GM19099 (cell line): ENCODE results near the gene ACTL10.

Source experiments
- POLR2A ChIP-seq: IDR thresholded peaks from 3 replicates; pipeline ENCODE4 v1.6.1; 2011; ENCODE audit warnings: low read depth; ENCODE audit not compliant: insufficient read length; ENCODE audit errors: extremely low read depth

Gene ACTL10

GRCh38 chr20:33687993-33688937 is 21.5 kb downstream of the ACTL10 start:
- TF ChIP-seq POLR2A = no peak

DNA sequence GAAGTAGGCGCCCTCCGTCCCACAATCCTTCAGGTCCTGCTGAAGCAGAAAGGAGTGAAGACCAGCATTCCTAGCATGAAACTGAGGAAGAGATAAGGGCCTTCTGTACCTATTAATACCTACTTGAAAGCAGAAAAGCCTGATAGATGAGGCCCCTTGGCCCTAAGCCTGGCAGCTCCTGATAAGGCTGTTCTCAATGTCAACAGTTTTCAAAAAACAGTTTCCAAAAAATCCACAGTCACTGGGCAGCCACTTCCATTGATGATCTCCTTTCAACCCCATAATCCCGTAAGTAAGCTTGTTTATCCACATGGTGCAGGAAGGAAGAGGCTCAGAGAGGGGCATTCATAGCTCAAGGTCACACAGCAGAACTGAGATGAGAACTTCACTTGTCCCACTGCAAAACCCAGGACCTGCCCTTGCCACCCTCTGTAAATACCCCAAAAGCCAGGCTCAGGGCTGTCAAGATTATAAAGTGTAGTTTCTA is 22.2 kb downstream of the ACTL10 start:
- TF ChIP-seq POLR2A = no peak

DNA sequence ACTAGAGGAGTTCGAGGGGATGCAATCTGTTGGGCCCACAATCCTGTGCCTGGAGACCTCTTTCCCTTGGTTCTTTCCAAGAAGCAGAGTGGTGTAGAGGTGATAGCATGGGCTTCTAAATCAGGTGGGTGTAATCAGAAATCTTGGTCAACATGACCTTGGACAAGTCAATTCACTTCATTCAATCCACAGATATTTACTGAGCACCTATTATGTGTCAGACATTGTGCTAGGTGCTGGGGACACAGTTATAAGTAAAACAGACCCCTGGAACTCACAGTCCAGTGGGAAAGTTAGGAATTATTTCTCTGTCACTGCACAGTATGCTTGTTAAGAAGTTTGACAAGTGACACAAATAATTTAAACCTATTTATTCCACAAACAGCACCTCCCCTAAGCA is 22.8 kb downstream of the ACTL10 start:
- no peak for TF ChIP-seq POLR2A

GRCh38 chr20:33689973-33690372 is 23.2 kb downstream of the ACTL10 start:
- no peak for TF ChIP-seq POLR2A

DNA sequence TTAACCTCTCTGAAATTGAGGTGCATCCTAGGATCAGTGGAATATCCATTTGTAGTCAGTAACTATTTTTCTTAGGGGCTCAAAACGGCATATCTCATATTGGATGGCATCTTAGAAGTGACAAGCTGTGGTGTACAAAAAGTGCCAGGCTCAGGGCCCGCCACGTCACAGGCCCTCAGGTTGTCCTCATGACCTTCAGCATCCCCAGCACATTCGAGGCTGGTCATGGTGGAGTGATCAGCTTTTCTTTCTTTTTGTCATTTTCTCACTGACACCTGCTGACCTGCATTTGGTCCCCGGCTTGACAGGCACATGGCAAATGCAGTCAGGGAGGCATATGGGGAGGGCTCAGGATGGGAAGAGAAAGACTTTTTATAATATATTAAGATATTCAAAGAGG is 26.5 kb downstream of the ACTL10 start:
- no peak for TF ChIP-seq POLR2A

DNA sequence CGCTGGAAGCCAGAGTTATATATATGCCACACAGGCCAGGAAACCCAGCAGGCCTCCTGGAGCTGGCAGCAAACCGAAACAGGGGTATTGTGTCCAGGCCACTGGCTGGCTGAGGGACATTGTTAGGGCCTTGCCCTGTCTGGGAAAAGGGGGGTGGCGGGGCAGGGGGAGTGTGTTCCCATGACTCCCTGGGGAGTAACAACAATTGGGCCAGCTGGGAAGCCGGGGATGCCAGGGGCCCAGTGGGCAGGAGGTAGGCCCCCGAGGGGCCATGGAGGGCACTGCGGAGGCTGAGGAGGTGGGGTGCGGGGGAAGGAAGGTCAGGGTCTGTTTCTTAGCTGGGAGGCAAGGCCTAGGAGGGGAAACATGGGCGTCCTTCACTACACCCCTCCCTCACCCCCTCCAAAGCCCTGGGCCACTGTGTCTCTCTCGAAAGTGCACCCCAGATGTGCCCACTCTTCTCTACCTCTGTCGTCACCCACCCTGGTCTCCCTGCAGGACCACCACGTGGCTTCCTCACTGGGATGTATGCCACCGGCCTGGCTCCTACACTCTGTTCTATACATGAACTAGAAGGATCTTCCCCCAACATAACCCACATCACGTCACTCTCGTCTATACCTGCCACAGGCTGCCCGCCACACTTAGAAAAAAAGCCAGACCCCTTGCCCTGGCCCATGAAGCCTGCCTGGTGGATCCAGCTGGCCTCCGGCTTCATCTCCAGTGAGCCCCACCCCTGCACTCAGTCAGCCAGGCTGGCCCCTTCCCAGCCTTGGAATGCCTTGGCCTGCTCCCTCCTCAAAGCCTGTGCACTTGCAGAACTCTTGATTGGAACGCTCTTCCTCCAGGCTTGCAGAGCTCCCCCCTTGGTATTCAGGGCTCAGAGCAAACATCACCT is 27.2 kb downstream of the ACTL10 start:
- no peak for TF ChIP-seq POLR2A

DNA sequence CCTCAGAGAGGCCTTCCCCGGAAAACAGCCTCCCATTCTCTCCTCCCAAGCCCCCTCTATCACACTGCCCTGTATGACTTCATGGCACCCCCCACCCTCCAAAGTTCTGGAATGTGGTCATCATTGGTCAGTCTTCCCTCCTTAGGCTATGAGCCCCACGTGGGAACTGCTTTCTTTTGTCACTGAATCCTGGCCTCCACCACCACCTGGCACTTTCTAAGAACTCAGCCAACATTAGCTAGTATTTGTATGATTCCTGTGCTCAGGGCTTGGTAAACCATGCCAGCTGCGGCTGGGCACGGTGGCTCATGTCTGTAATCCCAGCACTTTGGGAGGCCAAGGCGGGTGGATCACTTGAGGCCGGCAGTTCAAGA is 27.9 kb downstream of the ACTL10 start:
- no peak for TF ChIP-seq POLR2A

- no peak for TF ChIP-seq POLR2A
These were observed 29.7 kb downstream of the ACTL10 start for GRCh38 chr20:33696448-33696847.

DNA sequence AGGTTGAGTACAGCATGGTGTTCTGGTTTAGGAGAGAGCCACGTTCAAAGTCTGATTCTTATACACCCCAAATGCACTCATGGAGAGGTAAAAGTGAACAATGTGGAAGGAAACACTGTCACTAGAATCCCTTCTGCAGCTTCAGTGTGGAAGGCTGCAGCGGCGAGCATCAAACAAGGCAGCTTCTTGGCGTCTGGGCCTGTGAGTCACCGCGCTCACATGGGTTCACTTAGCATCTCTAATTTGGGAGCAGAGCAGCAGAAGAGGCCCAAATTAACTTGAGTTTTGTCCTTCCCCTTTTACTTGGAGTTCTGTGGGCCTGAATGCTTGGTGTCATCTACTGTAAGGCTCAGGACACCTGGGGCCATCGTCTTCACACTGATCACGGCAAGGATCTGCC is 30.4 kb downstream of the ACTL10 start:
- no peak for TF ChIP-seq POLR2A

GRCh38 chr20:33701629-33702450 is 35.1 kb downstream of the ACTL10 start:
- TF ChIP-seq POLR2A = no peak

GRCh38 chr20:33702861-33703260 is 36.1 kb downstream of the ACTL10 start:
- no peak for TF ChIP-seq POLR2A

GRCh38 chr20:33703498-33704137 is 36.9 kb downstream of the ACTL10 start:
- TF ChIP-seq POLR2A = no peak

DNA sequence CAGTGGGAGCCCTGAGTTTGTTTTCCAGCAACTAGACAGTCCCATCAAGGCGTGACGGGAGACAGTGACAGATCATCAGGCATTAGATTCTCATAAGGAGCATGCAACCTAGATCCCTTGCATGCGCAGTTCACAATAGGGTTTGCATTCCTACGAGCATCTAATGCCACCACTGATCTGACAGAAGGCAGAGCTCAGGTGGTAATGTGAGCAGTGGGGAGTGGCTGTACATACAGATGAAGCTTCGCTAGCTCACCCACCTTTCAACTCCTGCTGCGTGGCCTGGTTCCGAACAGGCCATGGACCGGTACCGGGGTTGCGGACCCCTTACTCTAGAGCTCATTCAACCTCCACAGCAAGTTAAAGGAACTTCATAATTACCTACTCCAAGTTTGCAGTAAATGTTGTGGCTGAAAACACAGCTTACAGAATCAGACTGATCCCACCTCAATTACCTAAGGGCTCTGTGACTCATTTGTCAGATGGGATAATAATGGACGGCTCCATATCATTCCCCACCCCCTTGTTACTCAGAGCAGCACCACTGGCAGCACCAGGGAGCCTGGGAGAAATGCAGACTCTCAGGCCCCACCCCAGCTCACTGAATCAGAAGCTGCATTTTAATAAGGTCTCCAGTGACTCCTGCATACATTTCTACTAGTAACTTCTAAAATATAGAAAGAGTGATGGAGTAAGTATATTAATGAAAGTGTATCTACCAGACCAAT is 37.6 kb downstream of the ACTL10 start:
- TF ChIP-seq POLR2A = no peak

DNA sequence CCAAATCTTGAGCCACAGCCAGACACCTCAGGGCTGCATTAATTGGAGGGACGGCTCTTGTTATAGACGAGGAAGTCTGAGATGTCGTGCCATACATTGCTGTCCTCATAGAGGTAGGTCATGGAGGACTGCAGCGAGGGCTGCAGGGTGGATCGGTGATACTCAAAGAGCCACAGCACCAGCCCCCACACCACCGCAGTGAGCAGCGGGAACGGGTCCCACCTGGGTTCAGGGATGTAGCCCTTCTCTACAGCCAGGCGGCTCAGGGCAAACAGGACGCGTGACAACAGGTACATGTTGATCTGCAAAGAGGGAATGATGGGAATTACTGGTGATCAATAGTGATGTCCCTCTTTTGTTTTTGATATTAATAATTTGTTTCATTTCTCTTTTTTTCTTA is 40.9 kb downstream of the ACTL10 start:
- TF ChIP-seq POLR2A = no peak
